WTC11 (cell line): Measurements from ENCODE around the gene BCL11B. TPM values are rescaled to one million over a fixed set of nuclear protein-coding genes. Genes with fewer than 3 reads are reported as not detected.

Experiments used
- ATAC-seq: fragments of 200-7000 bp; cut with Tn5 transposase; 2 replicates; pipeline ENCODE4 v1.10.0; 2021; ENCODE audit warnings: mild to moderate bottlenecking, moderate library complexity
- CTCF ChIA-PET: fragments of 300-600 bp; sonication (Branson Sonifier 250); formaldehyde crosslinking; loops from one replicate; lab custom pipeline; 2021; ENCODE audit warnings: antibody characterized with exemption; lab: Charles Lee
- POLR2A ChIA-PET: fragments of 350-600 bp; sonication (Branson Sonifier 250); formaldehyde crosslinking; loops from one replicate; lab custom pipeline; 2021; ENCODE audit warnings: antibody characterized with exemption; lab: Charles Lee
- DNase-seq: peaks from one replicate; pipeline ENCODE4 v3.0.0; 2021; ENCODE audit warnings: low spot score
- H3K27ac Mint-ChIP-seq: 2 replicates; pipeline ENCODE4 v1.8.0; 2021; ENCODE audit warnings: mixed read lengths
- H3K27me3 Mint-ChIP-seq: 2 replicates; pipeline ENCODE4 v1.8.0; 2021; ENCODE audit warnings: low read depth, mild to moderate bottlenecking, moderate library complexity, mixed read lengths
- H3K36me3 Mint-ChIP-seq: 2 replicates; pipeline ENCODE4 v1.8.0; 2021; ENCODE audit warnings: mixed read lengths
- H3K4me1 Mint-ChIP-seq: 2 replicates; pipeline ENCODE4 v1.8.0; 2022; ENCODE audit warnings: mixed read lengths
- H3K4me3 Mint-ChIP-seq: 2 replicates; pipeline ENCODE4 v1.8.0; 2021; ENCODE audit warnings: mild to moderate bottlenecking, moderate library complexity, mixed read lengths
- H3K9me3 Mint-ChIP-seq: 2 replicates; pipeline ENCODE4 v1.8.0; 2021; ENCODE audit warnings: mixed read lengths
- ATF2 ChIP-seq: sonication (generic); formaldehyde crosslinking; IDR thresholded peaks from 2 replicates; pipeline ENCODE4 v1.8.1; 2022; ENCODE audit warnings: low read depth, missing genetic modification reagents, borderline replicate concordance
- CTCF ChIP-seq: fragments of 200-600 bp; IDR thresholded peaks from 2 replicates; pipeline ENCODE4 v1.8.0; 2022; ENCODE audit warnings: antibody characterized with exemption
- E2F4 ChIP-seq: sonication (generic); formaldehyde crosslinking; IDR thresholded peaks from 2 replicates; pipeline ENCODE4 v1.8.1; 2022; ENCODE audit warnings: low read depth, mild to moderate bottlenecking, moderate library complexity, missing genetic modification reagents, borderline replicate concordance
- ELF4 ChIP-seq: sonication (generic); formaldehyde crosslinking; IDR thresholded peaks from 2 replicates; pipeline ENCODE4 v1.8.1; 2022; ENCODE audit warnings: low read depth, mild to moderate bottlenecking, moderate library complexity, missing genetic modification reagents
- EMX1 ChIP-seq: fragments of 250-450 bp; sonication (Bioruptor Pico); IDR thresholded peaks from 2 replicates; pipeline ENCODE4 v1.8.0; 2021; ENCODE audit warnings: mild to moderate bottlenecking
- ETV6 ChIP-seq: sonication (generic); formaldehyde crosslinking; IDR thresholded peaks from 2 replicates; pipeline ENCODE4 v1.8.1; 2022; ENCODE audit warnings: mild to moderate bottlenecking, missing genetic modification reagents
- FOXJ3 ChIP-seq: sonication (generic); formaldehyde crosslinking; IDR thresholded peaks from 2 replicates; pipeline ENCODE4 v1.9.0; 2021; ENCODE audit warnings: missing genetic modification reagents, mild to moderate bottlenecking, borderline replicate concordance
- FOXP4 ChIP-seq: sonication (generic); formaldehyde crosslinking; IDR thresholded peaks from 2 replicates; pipeline ENCODE4 v1.8.0; 2022; ENCODE audit warnings: mild to moderate bottlenecking, missing genetic modification reagents
- GTF2I ChIP-seq: fragments of 250-450 bp; sonication (Bioruptor Pico); conservative IDR thresholded peaks from 2 replicates; pipeline ENCODE4 v1.4.0; 2021; ENCODE audit warnings: mild to moderate bottlenecking
- MAX ChIP-seq: sonication (generic); formaldehyde crosslinking; IDR thresholded peaks from 2 replicates; pipeline ENCODE4 v1.8.0; 2022; ENCODE audit warnings: mild to moderate bottlenecking, missing genetic modification reagents
- MXD4 ChIP-seq: fragments of 250-450 bp; sonication (Bioruptor Pico); IDR thresholded peaks from 2 replicates; pipeline ENCODE4 v1.8.0; 2021; ENCODE audit warnings: mild to moderate bottlenecking, moderate library complexity, borderline replicate concordance
- MYBL2 ChIP-seq: sonication (generic); formaldehyde crosslinking; IDR thresholded peaks from 2 replicates; pipeline ENCODE4 v1.8.1; 2023; ENCODE audit warnings: mild to moderate bottlenecking, moderate library complexity, missing genetic modification reagents
- NFYB ChIP-seq: sonication (generic); formaldehyde crosslinking; conservative IDR thresholded peaks from 2 replicates; pipeline ENCODE4 v1.8.0; 2022; ENCODE audit warnings: low read depth, missing genetic modification reagents
- NR1H2 ChIP-seq: sonication (generic); formaldehyde crosslinking; IDR thresholded peaks from 2 replicates; pipeline ENCODE4 v1.9.0; 2021; ENCODE audit warnings: mild to moderate bottlenecking, moderate library complexity, missing genetic modification reagents
- OVOL2 ChIP-seq: fragments of 250-450 bp; sonication (Bioruptor Pico); IDR thresholded peaks from 2 replicates; pipeline ENCODE4 v1.9.0; 2021; ENCODE audit warnings: mild to moderate bottlenecking, borderline replicate concordance
- RELA ChIP-seq: sonication (generic); formaldehyde crosslinking; IDR thresholded peaks from 2 replicates; pipeline ENCODE4 v1.8.1; 2022; ENCODE audit warnings: missing genetic modification reagents, mild to moderate bottlenecking, borderline replicate concordance
- RORB ChIP-seq: fragments of 250-450 bp; sonication (Bioruptor Pico); IDR thresholded peaks from 2 replicates; pipeline ENCODE4 v1.9.0; 2021; ENCODE audit warnings: mild to moderate bottlenecking
- TEAD1 ChIP-seq: sonication (generic); formaldehyde crosslinking; IDR thresholded peaks from 2 replicates; pipeline ENCODE4 v1.8.0; 2022; ENCODE audit warnings: mild to moderate bottlenecking, missing genetic modification reagents
- TEAD4 ChIP-seq: sonication (generic); formaldehyde crosslinking; IDR thresholded peaks from 2 replicates; pipeline ENCODE4 v1.8.0; 2022; ENCODE audit warnings: mild to moderate bottlenecking, missing genetic modification reagents
- TP53 ChIP-seq: sonication (generic); formaldehyde crosslinking; IDR thresholded peaks from 2 replicates; pipeline ENCODE4 v1.8.1; 2023; ENCODE audit warnings: mild to moderate bottlenecking, missing genetic modification reagents
- USF1 ChIP-seq: sonication (generic); formaldehyde crosslinking; IDR thresholded peaks from 2 replicates; pipeline ENCODE4 v1.8.0; 2022; ENCODE audit warnings: mild to moderate bottlenecking, missing genetic modification reagents
- ZBTB43 ChIP-seq: sonication (generic); formaldehyde crosslinking; IDR thresholded peaks from 2 replicates; pipeline ENCODE4 v1.8.1; 2023; ENCODE audit warnings: mild to moderate bottlenecking, missing genetic modification reagents
- ZNF416 ChIP-seq: fragments of 250-450 bp; sonication (Bioruptor Pico); IDR thresholded peaks from 2 replicates; pipeline ENCODE4 v1.9.0; 2021; ENCODE audit warnings: mild to moderate bottlenecking, inconsistent platforms
- ZSCAN18 ChIP-seq: fragments of 250-450 bp; sonication (Bioruptor Pico); IDR thresholded peaks from 2 replicates; pipeline ENCODE4 v2.1.2; 2022; ENCODE audit warnings: mild to moderate bottlenecking, moderate library complexity
- total RNA-seq: library from RNA; stranded (reverse); gene quantifications from 3 replicates; pipeline ENCODE4 v1.2.3, GENCODE V29; 2021

Gene BCL11B
- total RNA-seq, 1 experiment from 2014 or later, result 9.1 TPM

GRCh38 chr14:99148861-99149610, 123.0 kb downstream of the BCL11B start:
- H3K27me3 Mint-ChIP-seq, result no peaks in the 10 kb centered on the region
- H3K9me3 Mint-ChIP-seq, result no peaks in the 10 kb centered on the region
- CTCF ChIA-PET, result interaction anchor here (0.6 kb wide), 1 partner anchor 174 kb away, joined by 4 read pairs; no protein-coding TSS in a partner anchor
- no peak overlapping the region for H3K4me3 Mint-ChIP-seq
- H3K4me1 Mint-ChIP-seq, result peaks cover 11% of the 10 kb centered on the region
- no peak overlapping the region for H3K27ac Mint-ChIP-seq
- TF ChIP-seq ZBTB43 (CRISPR knock-in tag) (no peak), ELF4 (CRISPR knock-in tag) (no peak), TEAD1 (CRISPR knock-in tag) (no peak), TP53 (CRISPR knock-in tag) (no peak), EMX1 (CRISPR knock-in tag) (no peak), ZSCAN18 (CRISPR knock-in tag) (no peak), ATF2 (CRISPR knock-in tag) (no peak), FOXP4 (CRISPR knock-in tag) (no peak), GTF2I (CRISPR knock-in tag) (no peak), FOXJ3 (CRISPR knock-in tag) (no peak), ETV6 (no peak), USF1 (no peak), OVOL2 (CRISPR knock-in tag) (no peak), CTCF (no peak), RELA (CRISPR knock-in tag) (no peak)
- POLR2A ChIA-PET, result no interaction called here
- H3K36me3 Mint-ChIP-seq, result no peaks in the 10 kb centered on the region
- DNase-seq (no peak), ATAC-seq (no peak)

GRCh38 chr14:99148131-99148530, 123.9 kb downstream of the BCL11B start:
- H3K27ac Mint-ChIP-seq, result no peak overlapping the region
- no peak overlapping the region for H3K4me3 Mint-ChIP-seq
- CTCF ChIA-PET, result no interaction called here
- ATAC-seq (no peak), DNase-seq (no peak)
- no peaks in the 10 kb centered on the region for H3K36me3 Mint-ChIP-seq
- no peaks in the 10 kb centered on the region for H3K27me3 Mint-ChIP-seq
- POLR2A ChIA-PET, result no interaction called here
- peaks cover 18% of the 10 kb centered on the region for H3K4me1 Mint-ChIP-seq
- no peaks in the 10 kb centered on the region for H3K9me3 Mint-ChIP-seq
- TF ChIP-seq MXD4, result no peak
- TF ChIP-seq ZNF416, result no peak
- TF ChIP-seq NR1H2 (CRISPR knock-in tag), result no peak
- TF ChIP-seq FOXJ3 (CRISPR knock-in tag), result no peak
- no peak for TF ChIP-seq MAX
- TF ChIP-seq E2F4 (CRISPR knock-in tag), result no peak
- no peak for TF ChIP-seq RORB
- TF ChIP-seq MYBL2 (CRISPR knock-in tag), result no peak
- no peak for TF ChIP-seq TEAD4 (CRISPR knock-in tag)
- TF ChIP-seq NFYB (CRISPR knock-in tag), result no peak
- TF ChIP-seq ZBTB43 (CRISPR knock-in tag), result no peak
